Cardiac fibroblast (primary cell): ENCODE measurements around the gene MPV17L2.

Experiments used
- DNase-seq, 2 donors: peaks; one replicate each; pipeline versions ENCODE4 v3.0.0 to v3.0.0-alpha.2; 2010; ENCODE audit warnings: low read depth in 2 of 2
- H3K4me3 ChIP-seq, 2 donors: replicated peaks in 1 of 2; 1 replicate in 1 of 2; 2 replicates in 1 of 2; pipeline ENCODE4 v1.5.1; 2011; ENCODE audit warnings: low read depth in 2 of 2, low read length in 2 of 2, mild to moderate bottlenecking in 2 of 2, moderate library complexity in 1 of 2
- TF ChIP-seq, protein P1 (sequence below): IDR thresholded peaks from one replicate; pipeline ENCODE4 v1.5.1; 2011; ENCODE audit warnings: low read depth, mild to moderate bottlenecking, low read length, inconsistent platforms

Gene MPV17L2

DNA sequence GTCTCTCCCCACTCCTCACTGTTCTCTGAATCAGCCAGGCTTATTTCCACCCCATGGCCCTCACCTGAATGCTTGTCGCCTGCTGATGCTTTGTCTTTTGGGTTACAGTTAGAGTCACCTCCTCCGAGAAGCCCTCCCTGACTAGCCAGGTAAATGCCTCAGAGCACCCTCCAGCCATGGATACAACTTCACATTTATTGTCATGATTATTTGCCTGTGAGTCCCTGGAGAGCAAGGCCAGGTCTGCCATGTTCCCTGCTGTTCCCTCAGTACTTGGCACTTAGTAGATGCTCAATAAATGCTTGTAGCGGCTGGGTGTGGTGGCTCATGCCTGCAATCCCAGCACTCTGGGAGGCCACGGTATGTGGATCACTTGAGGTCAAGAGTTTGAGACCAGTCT, 36.9 kb downstream of the MPV17L2 start:
- no peak for DNase-seq
- H3K4me3 ChIP-seq: no peak overlapping the region
- TF ChIP-seq, protein P1, sequence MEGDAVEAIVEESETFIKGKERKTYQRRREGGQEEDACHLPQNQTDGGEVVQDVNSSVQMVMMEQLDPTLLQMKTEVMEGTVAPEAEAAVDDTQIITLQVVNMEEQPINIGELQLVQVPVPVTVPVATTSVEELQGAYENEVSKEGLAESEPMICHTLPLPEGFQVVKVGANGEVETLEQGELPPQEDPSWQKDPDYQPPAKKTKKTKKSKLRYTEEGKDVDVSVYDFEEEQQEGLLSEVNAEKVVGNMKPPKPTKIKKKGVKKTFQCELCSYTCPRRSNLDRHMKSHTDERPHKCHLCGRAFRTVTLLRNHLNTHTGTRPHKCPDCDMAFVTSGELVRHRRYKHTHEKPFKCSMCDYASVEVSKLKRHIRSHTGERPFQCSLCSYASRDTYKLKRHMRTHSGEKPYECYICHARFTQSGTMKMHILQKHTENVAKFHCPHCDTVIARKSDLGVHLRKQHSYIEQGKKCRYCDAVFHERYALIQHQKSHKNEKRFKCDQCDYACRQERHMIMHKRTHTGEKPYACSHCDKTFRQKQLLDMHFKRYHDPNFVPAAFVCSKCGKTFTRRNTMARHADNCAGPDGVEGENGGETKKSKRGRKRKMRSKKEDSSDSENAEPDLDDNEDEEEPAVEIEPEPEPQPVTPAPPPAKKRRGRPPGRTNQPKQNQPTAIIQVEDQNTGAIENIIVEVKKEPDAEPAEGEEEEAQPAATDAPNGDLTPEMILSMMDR: no peak

- TF ChIP-seq, protein P1: no peak
- H3K4me3 ChIP-seq: no peak overlapping the region
Observed at GRCh38 chr19:18230941-18231734, 38.1 kb downstream of the MPV17L2 start.

GRCh38 chr19:18231775-18232174, 38.8 kb downstream of the MPV17L2 start:
- DNase-seq: no peak
- no peak overlapping the region for H3K4me3 ChIP-seq
- TF ChIP-seq, protein P1: no peak

More at GRCh38 chr19:18230941-18231734, 38.1 kb downstream of the MPV17L2 start:
- peak in 1 of 2 donors; percentile 27 for DNase-seq

- peak; percentile 11 to 12 for DNase-seq
- TF ChIP-seq, protein P1: no peak
- no peak overlapping the region for H3K4me3 ChIP-seq
Observed at GRCh38 chr19:18232540-18233223, 39.7 kb downstream of the MPV17L2 start.

GRCh38 chr19:18233224-18233825, 40.3 kb downstream of the MPV17L2 start:
- TF ChIP-seq, protein P1: no peak
- H3K4me3 ChIP-seq: no peak overlapping the region
- DNase-seq: peak; percentile 46 to 52

DNA sequence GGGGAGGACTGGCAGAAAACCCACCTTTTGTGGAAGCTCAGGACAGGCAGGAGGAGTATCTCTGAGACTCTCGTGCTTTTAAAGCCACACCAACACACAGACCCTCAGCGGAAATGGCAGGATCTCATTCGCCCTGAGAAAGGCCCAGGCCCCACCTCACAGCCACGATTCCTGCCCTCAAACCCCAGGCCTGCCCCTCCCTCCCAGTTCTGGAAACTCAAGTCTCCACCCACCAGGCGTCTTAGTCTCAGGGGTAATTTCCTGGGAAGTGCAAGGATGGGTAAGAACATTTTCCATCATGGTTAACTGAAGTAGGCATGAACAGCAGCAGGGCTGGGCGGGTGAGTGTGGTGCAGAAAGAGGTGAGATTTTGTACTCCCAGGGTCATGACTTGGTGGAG, 41.2 kb downstream of the MPV17L2 start:
- no peak for DNase-seq
- TF ChIP-seq, protein P1: no peak
- no peak overlapping the region for H3K4me3 ChIP-seq
